Liver (tissue), 9 donors: ENCODE results near the gene KIAA0825. TPM values are rescaled to one million over a fixed set of nuclear protein-coding genes. Genes with fewer than 3 reads are reported as not detected.

ENCODE experiments used
- DNase-seq: peaks from one replicate; pipeline ENCODE4 v3.0.0-alpha.2; 2017; ENCODE audit warnings: low spot score
- H3K27ac ChIP-seq, 2 donors: one replicate each; pipeline ENCODE4 v1.7.0; 2013; ENCODE audit warnings: inconsistent platforms in 2 of 2, low read length in 2 of 2, control low read depth in 1 of 2, low read depth in 1 of 2, mild to moderate bottlenecking in 1 of 2
- H3K27me3 ChIP-seq, 4 donors: one replicate each; pipeline versions ENCODE4 v1.6.1 to v1.7.0; 2013; ENCODE audit warnings: low read length in 3 of 4, inconsistent platforms in 1 of 4, mild to moderate bottlenecking in 1 of 4, moderate library complexity in 1 of 4; ENCODE audit not compliant: control insufficient read depth in 4 of 4, insufficient read depth in 4 of 4
- H3K36me3 ChIP-seq, 4 donors: one replicate each; pipeline versions ENCODE4 v1.6.1 to v1.7.0; 2013; ENCODE audit warnings: low read length in 3 of 4, mild to moderate bottlenecking in 3 of 4, low read depth in 1 of 4, moderate library complexity in 1 of 4; ENCODE audit not compliant: control insufficient read depth in 4 of 4, insufficient read depth in 3 of 4
- H3K4me1 ChIP-seq, 4 donors: one replicate each; pipeline versions ENCODE4 v1.6.1 to v1.7.0; 2013; ENCODE audit warnings: low read length in 3 of 4, mild to moderate bottlenecking in 3 of 4, moderate library complexity in 1 of 4; ENCODE audit not compliant: control insufficient read depth in 4 of 4, insufficient read depth in 4 of 4
- H3K4me3 ChIP-seq, 3 donors: one replicate each; pipeline versions ENCODE4 v1.6.1 to v1.7.0; 2013; ENCODE audit warnings: low read length in 3 of 3, control low read depth in 1 of 3, low read depth in 1 of 3, mild to moderate bottlenecking in 1 of 3
- H3K9ac ChIP-seq, 2 donors: one replicate each; pipeline ENCODE4 v1.7.0; 2013; ENCODE audit warnings: low read length in 2 of 2, mild to moderate bottlenecking in 2 of 2, moderate library complexity in 2 of 2, control low read depth in 1 of 2, low read depth in 1 of 2
- H3K9me3 ChIP-seq, 4 donors: one replicate each; pipeline versions ENCODE4 v1.6.1 to v1.7.0; 2013; ENCODE audit warnings: low read length in 3 of 4; ENCODE audit not compliant: control insufficient read depth in 4 of 4
- CTCF ChIP-seq: fragments of 150-350 bp; IDR thresholded peaks from 2 replicates; pipeline ENCODE4 v1.5.1; 2017; ENCODE audit warnings: improper control_type of control experiment, low read depth, low read length; ENCODE audit not compliant: missing input control
- EGR1 ChIP-seq, 2 donors: IDR thresholded peaks; 2 replicates each; pipeline ENCODE4 v1.6.1; 2016 to 2018; ENCODE audit warnings: antibody characterized with exemption in 2 of 2, low read depth in 2 of 2
- FOXA1 ChIP-seq: IDR thresholded peaks from 2 replicates; pipeline ENCODE4 v1.6.1; 2016; ENCODE audit warnings: antibody characterized with exemption
- FOXA2 ChIP-seq: IDR thresholded peaks from 2 replicates; pipeline ENCODE4 v1.6.1; 2016; ENCODE audit warnings: antibody characterized with exemption
- GABPA ChIP-seq, 2 donors: IDR thresholded peaks in 1 of 2; conservative IDR thresholded peaks in 1 of 2; 2 replicates each; pipeline ENCODE4 v1.6.1; 2016; ENCODE audit warnings: antibody characterized with exemption in 2 of 2, mild to moderate bottlenecking in 1 of 2, moderate library complexity in 1 of 2
- HNF4A ChIP-seq, 2 donors: conservative IDR thresholded peaks; 2 replicates each; pipeline ENCODE4 v1.6.1; 2016; ENCODE audit warnings: antibody characterized with exemption in 2 of 2, mild to moderate bottlenecking in 2 of 2
- HNF4G ChIP-seq: IDR thresholded peaks from 2 replicates; pipeline ENCODE4 v1.6.1; 2016; ENCODE audit warnings: antibody characterized with exemption
- JUND ChIP-seq, 2 donors: IDR thresholded peaks; 2 replicates each; pipeline ENCODE4 v1.6.1; 2016; ENCODE audit warnings: antibody characterized with exemption in 2 of 2
- MAX ChIP-seq: IDR thresholded peaks from 2 replicates; pipeline ENCODE4 v1.6.1; 2016; ENCODE audit warnings: antibody characterized with exemption
- NR2F2 ChIP-seq: IDR thresholded peaks from 2 replicates; pipeline ENCODE4 v1.6.1; 2016; ENCODE audit warnings: antibody characterized with exemption
- RAD21 ChIP-seq, 2 donors: IDR thresholded peaks; 2 replicates each; pipeline ENCODE4 v1.6.1; 2016; ENCODE audit warnings: antibody characterized with exemption in 2 of 2, mild to moderate bottlenecking in 2 of 2
- RXRA ChIP-seq, 2 donors: IDR thresholded peaks; 2 replicates each; pipeline ENCODE4 v1.6.1; 2017 to 2018; ENCODE audit warnings: antibody characterized with exemption in 2 of 2, mild to moderate bottlenecking in 1 of 2
- SP1 ChIP-seq: IDR thresholded peaks from 2 replicates; pipeline ENCODE4 v1.6.1; 2018; ENCODE audit warnings: antibody characterized with exemption, mild to moderate bottlenecking
- TAF1 ChIP-seq: conservative IDR thresholded peaks from 2 replicates; pipeline ENCODE4 v1.6.1; 2016; ENCODE audit warnings: antibody characterized with exemption, mild to moderate bottlenecking
- YY1 ChIP-seq: IDR thresholded peaks from 2 replicates; pipeline ENCODE4 v1.6.1; 2016; ENCODE audit warnings: antibody characterized with exemption, mild to moderate bottlenecking
- WGBS: extraction: QIAGEN DNeasy Blood & Tissue Kit; methylation state at CpG from one replicate; pipeline ENCODE4 v1.1.7; 2013; 5-methylcytosine and 5-hydroxymethylcytosine counted together
- polyA plus RNA-seq, 2 donors: library from polyadenylated mRNA; stranded (reverse) in 1 of 2; unstranded in 1 of 2; fragments of 200-250 nt in 1 of 2; fragments of >200 nt in 1 of 2; fragmentation: Nextera tagmentation in 1 of 2; extraction: Ambion mirVana in 1 of 2; gene quantifications; one replicate each; pipeline versions ENCODE4 v1.2.1 to v1.2.3, GENCODE V29; 2013 to 2015
- total RNA-seq, 2 donors: library from RNA; depleted of rRNA; stranded (reverse); fragments of >200 nt; gene quantifications; one replicate each; pipeline ENCODE4 v1.2.3, GENCODE V29; 2014
- TF ChIP-seq, protein P1 (sequence below): IDR thresholded peaks from 2 replicates; pipeline ENCODE4 v1.6.1; 2016; ENCODE audit warnings: antibody characterized with exemption, mild to moderate bottlenecking
- TF ChIP-seq, protein P2 (sequence below): IDR thresholded peaks from 2 replicates; pipeline ENCODE4 v1.6.1; 2016; ENCODE audit warnings: antibody characterized with exemption
- TF ChIP-seq, protein P3 (sequence below): IDR thresholded peaks from 2 replicates; pipeline ENCODE4 v1.6.1; 2016; ENCODE audit warnings: antibody characterized with exemption
- donor health status: healthy.
- donor health status: healthy.
- donor health status: healthy.
- donor health status: healthy.
- donor health status: healthy.

The KIAA0825 gene
- total and polyA plus RNA-seq, 4 donors = 0.25 to 3.2 (median 1.2) TPM

GRCh38 chr5:94188725-94189124 is 429.7 kb downstream of the KIAA0825 start:
- 61% methylated on average over 2 of the region's 2 CpGs for WGBS
- H3K4me3 ChIP-seq = no peak overlapping the region
- no peaks in the 10 kb centered on the region for H3K4me1 ChIP-seq
- no peak overlapping the region for H3K27ac ChIP-seq
- DNase-seq = no peak
- no peak overlapping the region for H3K9ac ChIP-seq
- no peaks in the 10 kb centered on the region for H3K9me3 ChIP-seq
- no peaks in the 10 kb centered on the region for H3K36me3 ChIP-seq
- TF ChIP-seq RXRA (IDR thresholded peaks at IDR 0.05) = no peak
- no peak for TF ChIP-seq HNF4G
- no peak for TF ChIP-seq FOXA2
- TF ChIP-seq MAX = no peak
- no peak for TF ChIP-seq FOXA1
- no peaks in the 10 kb centered on the region for H3K27me3 ChIP-seq

GRCh38 chr5:94184870-94185269 is 433.5 kb downstream of the KIAA0825 start:
- Histone ChIP-seq H3K36me3 (no peaks in the 10 kb centered on the region), H3K4me3 (no peak overlapping the region), H3K4me1 (no peaks in the 10 kb centered on the region), H3K9ac (no peak overlapping the region), H3K9me3 (no peaks in the 10 kb centered on the region), H3K27ac (no peak overlapping the region), H3K27me3 (no peaks in the 10 kb centered on the region)
- TF ChIP-seq TAF1 (no peak), YY1 (no peak), FOXA1 (no peak), GABPA (IDR thresholded peaks at IDR 0.05 in 1 of 2, conservative IDR thresholded peaks at IDR 0.05 in 1 of 2) (no peak), RAD21 (IDR thresholded peaks at IDR 0.05) (no peak), NR2F2 (no peak), FOXA2 (no peak), RXRA (IDR thresholded peaks at IDR 0.05) (no peak), SP1 (no peak), JUND (IDR thresholded peaks at IDR 0.05) (no peak), EGR1 (IDR thresholded peaks at IDR 0.05; ENCODE audit: low read depth in 2 of 2) (no peak), CTCF (no peak), MAX (no peak), HNF4G (no peak), HNF4A (conservative IDR thresholded peaks at IDR 0.05) (no peak)
- TF ChIP-seq, protein P1, sequence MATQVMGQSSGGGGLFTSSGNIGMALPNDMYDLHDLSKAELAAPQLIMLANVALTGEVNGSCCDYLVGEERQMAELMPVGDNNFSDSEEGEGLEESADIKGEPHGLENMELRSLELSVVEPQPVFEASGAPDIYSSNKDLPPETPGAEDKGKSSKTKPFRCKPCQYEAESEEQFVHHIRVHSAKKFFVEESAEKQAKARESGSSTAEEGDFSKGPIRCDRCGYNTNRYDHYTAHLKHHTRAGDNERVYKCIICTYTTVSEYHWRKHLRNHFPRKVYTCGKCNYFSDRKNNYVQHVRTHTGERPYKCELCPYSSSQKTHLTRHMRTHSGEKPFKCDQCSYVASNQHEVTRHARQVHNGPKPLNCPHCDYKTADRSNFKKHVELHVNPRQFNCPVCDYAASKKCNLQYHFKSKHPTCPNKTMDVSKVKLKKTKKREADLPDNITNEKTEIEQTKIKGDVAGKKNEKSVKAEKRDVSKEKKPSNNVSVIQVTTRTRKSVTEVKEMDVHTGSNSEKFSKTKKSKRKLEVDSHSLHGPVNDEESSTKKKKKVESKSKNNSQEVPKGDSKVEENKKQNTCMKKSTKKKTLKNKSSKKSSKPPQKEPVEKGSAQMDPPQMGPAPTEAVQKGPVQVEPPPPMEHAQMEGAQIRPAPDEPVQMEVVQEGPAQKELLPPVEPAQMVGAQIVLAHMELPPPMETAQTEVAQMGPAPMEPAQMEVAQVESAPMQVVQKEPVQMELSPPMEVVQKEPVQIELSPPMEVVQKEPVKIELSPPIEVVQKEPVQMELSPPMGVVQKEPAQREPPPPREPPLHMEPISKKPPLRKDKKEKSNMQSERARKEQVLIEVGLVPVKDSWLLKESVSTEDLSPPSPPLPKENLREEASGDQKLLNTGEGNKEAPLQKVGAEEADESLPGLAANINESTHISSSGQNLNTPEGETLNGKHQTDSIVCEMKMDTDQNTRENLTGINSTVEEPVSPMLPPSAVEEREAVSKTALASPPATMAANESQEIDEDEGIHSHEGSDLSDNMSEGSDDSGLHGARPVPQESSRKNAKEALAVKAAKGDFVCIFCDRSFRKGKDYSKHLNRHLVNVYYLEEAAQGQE = no peak
- TF ChIP-seq, protein P2, sequence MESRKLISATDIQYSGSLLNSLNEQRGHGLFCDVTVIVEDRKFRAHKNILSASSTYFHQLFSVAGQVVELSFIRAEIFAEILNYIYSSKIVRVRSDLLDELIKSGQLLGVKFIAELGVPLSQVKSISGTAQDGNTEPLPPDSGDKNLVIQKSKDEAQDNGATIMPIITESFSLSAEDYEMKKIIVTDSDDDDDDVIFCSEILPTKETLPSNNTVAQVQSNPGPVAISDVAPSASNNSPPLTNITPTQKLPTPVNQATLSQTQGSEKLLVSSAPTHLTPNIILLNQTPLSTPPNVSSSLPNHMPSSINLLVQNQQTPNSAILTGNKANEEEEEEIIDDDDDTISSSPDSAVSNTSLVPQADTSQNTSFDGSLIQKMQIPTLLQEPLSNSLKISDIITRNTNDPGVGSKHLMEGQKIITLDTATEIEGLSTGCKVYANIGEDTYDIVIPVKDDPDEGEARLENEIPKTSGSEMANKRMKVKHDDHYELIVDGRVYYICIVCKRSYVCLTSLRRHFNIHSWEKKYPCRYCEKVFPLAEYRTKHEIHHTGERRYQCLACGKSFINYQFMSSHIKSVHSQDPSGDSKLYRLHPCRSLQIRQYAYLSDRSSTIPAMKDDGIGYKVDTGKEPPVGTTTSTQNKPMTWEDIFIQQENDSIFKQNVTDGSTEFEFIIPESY = no peak
- TF ChIP-seq, protein P3, sequence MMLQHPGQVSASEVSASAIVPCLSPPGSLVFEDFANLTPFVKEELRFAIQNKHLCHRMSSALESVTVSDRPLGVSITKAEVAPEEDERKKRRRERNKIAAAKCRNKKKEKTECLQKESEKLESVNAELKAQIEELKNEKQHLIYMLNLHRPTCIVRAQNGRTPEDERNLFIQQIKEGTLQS = no peak
- WGBS = 50% methylated on average over 1 of the region's 1 CpG
- DNase-seq = no peak
